Uterus (tissue), 4 donors: Measurements from ENCODE around the gene AFP. TPM values are rescaled to one million over a fixed set of nuclear protein-coding genes. Genes with fewer than 3 reads are reported as not detected.

Experiments used
- DNase-seq, 2 donors: peaks; one replicate each; pipeline ENCODE4 v3.0.0-alpha.2; 2019 to 2020
- H3K27ac ChIP-seq, 2 donors: fragments of 200-600 bp; sonication (generic); 1 replicate in 1 of 2; 2 replicates in 1 of 2; pipeline ENCODE4 v1.5.1; 2016 to 2018
- H3K27me3 ChIP-seq, 2 donors: fragments of 200-600 bp; sonication (generic); one replicate each; pipeline ENCODE4 v1.5.1; 2018 to 2019; ENCODE audit warnings: control low read depth in 1 of 2
- H3K36me3 ChIP-seq, 2 donors: fragments of 200-600 bp; sonication (generic); one replicate each; pipeline ENCODE4 v1.5.1; 2019; ENCODE audit warnings: control low read depth in 1 of 2
- H3K4me1 ChIP-seq, 2 donors: fragments of 200-600 bp; sonication (generic); one replicate each; pipeline ENCODE4 v1.5.1; 2018 to 2019; ENCODE audit warnings: control low read depth in 1 of 2
- H3K4me3 ChIP-seq, 2 donors: fragments of 200-600 bp; sonication (generic); 1 replicate in 1 of 2; 2 replicates in 1 of 2; pipeline ENCODE4 v1.5.1; 2018 to 2019; ENCODE audit warnings: mild to moderate bottlenecking in 1 of 2
- H3K9me3 ChIP-seq, 2 donors: fragments of 200-600 bp; sonication (generic); one replicate each; pipeline ENCODE4 v1.5.1; 2019; ENCODE audit warnings: control low read depth in 1 of 2
- POLR2A ChIP-seq, 2 donors: fragments of 450-650 bp; IDR thresholded peaks; one replicate each; pipeline ENCODE4 v1.6.1; 2016; ENCODE audit warnings: antibody characterized with exemption in 2 of 2, mild to moderate bottlenecking in 1 of 2, moderate library complexity in 1 of 2
- intact Hi-C: fragments of 100-400 bp; cut with DNase I; formaldehyde crosslinking; loops from one replicate; pipeline ENCODE4 v1.15.1; 2023; ENCODE audit warnings: low total_unique reads
- total RNA-seq, 4 donors: library from RNA; depleted of rRNA in 3 of 4; stranded (reverse); fragments of >200 nt in 3 of 4; gene quantifications; one replicate each; pipeline versions ENCODE4 v1.1.0 to v1.2.4, GENCODE V29; 2014 to 2023
- TF ChIP-seq, protein P1 (sequence below), 4 experiments: fragments of 200-600 bp in 2 of 4; fragments of 450-650 bp in 2 of 4; sonication (generic) in 2 of 4; IDR thresholded peaks; one replicate each; pipeline ENCODE4 v1.5.1; 2016 to 2019; ENCODE audit warnings: antibody characterized with exemption in 4 of 4, mild to moderate bottlenecking in 2 of 4, moderate library complexity in 1 of 4
- donor health status: DM: yes; HTN: yes; CAD: no.

AFP gene
- total RNA-seq, 4 donors from 2014 or later: not detected

DNA sequence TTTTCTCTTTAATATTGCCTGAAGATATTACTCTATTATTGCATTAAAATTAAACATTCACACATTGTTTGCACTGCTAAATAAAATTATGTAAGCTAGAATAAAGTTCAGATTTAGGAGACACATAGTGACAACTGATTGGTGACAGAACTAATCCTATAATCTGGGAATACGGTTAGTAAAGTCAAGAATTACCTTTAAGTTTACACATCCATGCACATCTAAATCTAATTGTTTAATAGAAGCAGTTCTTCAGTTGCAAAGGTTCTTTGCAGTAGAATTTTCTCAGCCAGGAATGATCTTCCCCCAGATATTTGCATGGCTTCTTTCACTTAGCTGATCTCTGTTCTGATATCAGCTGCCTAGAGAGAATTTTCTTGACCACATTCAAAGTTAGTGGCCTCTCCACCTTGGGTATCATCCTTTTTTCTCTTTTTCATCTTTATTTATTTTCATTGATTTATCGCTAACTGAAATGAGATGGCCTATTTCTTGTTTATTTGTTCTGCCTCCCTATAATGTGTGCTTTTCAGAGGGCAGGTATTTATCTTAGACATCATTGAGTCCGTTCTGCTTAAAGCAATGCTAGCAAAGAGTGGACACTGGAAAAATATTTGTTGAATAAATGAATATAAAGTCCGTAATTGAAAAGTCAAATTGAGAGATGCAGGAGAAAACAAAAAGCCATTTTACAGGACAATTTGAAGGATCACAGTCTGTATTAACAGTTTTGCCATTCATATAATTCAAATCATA, 12.6 kb downstream of the AFP start:
- Histone ChIP-seq H3K4me1 (no peaks in the 10 kb centered on the region), H3K9me3 (no peaks in the 10 kb centered on the region), H3K27ac (no peak overlapping the region), H3K4me3 (no peak overlapping the region), H3K36me3 (no peaks in the 10 kb centered on the region), H3K27me3 (no peaks in the 10 kb centered on the region)
- DNase-seq: no peak
- intact Hi-C loops: no loop called here
- TF ChIP-seq, protein P1, sequence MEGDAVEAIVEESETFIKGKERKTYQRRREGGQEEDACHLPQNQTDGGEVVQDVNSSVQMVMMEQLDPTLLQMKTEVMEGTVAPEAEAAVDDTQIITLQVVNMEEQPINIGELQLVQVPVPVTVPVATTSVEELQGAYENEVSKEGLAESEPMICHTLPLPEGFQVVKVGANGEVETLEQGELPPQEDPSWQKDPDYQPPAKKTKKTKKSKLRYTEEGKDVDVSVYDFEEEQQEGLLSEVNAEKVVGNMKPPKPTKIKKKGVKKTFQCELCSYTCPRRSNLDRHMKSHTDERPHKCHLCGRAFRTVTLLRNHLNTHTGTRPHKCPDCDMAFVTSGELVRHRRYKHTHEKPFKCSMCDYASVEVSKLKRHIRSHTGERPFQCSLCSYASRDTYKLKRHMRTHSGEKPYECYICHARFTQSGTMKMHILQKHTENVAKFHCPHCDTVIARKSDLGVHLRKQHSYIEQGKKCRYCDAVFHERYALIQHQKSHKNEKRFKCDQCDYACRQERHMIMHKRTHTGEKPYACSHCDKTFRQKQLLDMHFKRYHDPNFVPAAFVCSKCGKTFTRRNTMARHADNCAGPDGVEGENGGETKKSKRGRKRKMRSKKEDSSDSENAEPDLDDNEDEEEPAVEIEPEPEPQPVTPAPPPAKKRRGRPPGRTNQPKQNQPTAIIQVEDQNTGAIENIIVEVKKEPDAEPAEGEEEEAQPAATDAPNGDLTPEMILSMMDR (IDR thresholded peaks at IDR 0.05): no peak
- no peak for TF ChIP-seq POLR2A (IDR thresholded peaks at IDR 0.05)

DNA sequence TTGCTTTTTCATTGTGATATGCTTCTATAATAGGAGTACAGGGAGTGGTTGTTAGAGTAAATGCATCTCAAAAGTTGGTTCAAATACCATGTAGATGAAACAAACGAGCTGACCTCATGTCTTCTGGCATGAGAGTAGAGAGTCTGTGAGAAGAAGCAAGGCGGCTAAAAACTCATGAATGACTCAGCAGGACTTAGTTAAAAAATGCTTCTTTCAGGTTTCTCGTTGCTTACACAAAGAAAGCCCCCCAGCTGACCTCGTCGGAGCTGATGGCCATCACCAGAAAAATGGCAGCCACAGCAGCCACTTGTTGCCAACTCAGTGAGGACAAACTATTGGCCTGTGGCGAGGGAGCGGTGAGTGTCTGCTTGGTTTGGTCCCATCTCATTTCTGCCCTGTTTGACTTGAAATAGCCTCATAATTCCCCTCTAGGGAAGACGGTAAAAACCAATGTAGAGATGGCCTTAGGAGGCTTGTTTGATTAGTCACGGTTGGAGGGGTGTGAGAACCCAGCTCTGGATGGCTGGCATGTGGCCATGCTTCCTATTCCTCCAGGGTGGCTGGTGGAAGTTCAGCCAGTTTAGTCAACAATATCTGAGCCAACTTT, 14.5 kb downstream of the AFP start:
- intact Hi-C loops: no loop called here

DNA sequence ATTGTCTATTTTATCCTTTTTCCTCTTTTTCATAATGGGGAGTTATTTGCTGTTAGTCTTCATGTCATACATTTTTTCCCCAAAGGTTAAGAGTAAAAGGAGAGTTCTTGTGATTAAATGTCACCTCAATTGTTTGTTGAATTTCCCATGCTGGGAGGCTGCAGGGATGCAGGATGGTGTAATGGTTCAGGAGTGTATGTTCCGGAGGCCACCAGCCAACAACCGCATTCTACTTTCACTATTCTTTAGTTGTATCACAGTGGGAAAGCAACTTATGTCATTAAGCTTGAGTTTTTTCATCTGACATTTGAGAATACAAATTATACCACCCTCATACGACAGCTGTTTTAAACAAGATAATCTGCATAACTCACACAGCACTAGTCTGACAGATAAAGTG, 15.4 kb downstream of the AFP start:
- no peaks in the 10 kb centered on the region for H3K36me3 ChIP-seq
- no peaks in the 10 kb centered on the region for H3K4me1 ChIP-seq
- no peak overlapping the region for H3K4me3 ChIP-seq
- TF ChIP-seq, protein P1 (IDR thresholded peaks at IDR 0.05): no peak
- no peak for TF ChIP-seq POLR2A (IDR thresholded peaks at IDR 0.05)
- H3K9me3 ChIP-seq: no peaks in the 10 kb centered on the region
- intact Hi-C loops: no loop called here
- H3K27me3 ChIP-seq: no peaks in the 10 kb centered on the region
- H3K27ac ChIP-seq: no peak overlapping the region
- DNase-seq: no peak

More for the DNA sequence above, 14.5 kb downstream of the AFP start:
- no peaks in the 10 kb centered on the region for H3K27me3 ChIP-seq
- H3K36me3 ChIP-seq: no peaks in the 10 kb centered on the region
- no peak overlapping the region for H3K4me3 ChIP-seq
- TF ChIP-seq POLR2A (IDR thresholded peaks at IDR 0.05): no peak
- no peak overlapping the region for H3K27ac ChIP-seq
- DNase-seq: no peak
- no peaks in the 10 kb centered on the region for H3K4me1 ChIP-seq
- H3K9me3 ChIP-seq: no peaks in the 10 kb centered on the region

DNA sequence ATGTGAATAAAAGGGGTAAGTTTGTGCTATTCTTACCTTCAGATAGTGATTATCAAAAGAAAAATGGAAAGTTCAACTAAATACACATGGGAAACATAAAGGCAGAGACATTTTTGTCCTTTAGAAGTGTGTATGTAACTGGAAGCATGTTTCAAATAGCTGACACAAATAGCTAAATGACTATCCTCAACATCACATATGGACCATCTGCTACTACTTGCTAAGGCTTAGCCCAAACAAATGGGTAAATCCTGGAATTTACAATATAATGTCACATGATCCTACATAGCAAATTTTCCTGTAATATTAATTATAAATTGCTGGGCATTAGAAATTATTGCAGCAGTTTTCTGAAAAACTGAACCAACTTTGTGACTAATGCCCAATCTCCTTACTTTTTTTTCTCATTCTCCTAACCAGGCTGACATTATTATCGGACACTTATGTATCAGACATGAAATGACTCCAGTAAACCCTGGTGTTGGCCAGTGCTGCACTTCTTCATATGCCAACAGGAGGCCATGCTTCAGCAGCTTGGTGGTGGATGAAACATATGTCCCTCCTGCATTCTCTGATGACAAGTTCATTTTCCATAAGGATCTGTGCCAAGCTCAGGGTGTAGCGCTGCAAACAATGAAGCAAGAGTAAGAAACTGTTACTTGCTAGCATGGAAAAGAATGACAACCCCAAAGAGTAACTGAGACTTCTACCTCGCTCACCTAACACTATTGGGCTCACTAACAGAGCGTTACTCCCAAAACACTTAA, 16.1 kb downstream of the AFP start:
- H3K9me3 ChIP-seq: no peaks in the 10 kb centered on the region
- H3K36me3 ChIP-seq: no peaks in the 10 kb centered on the region
- no peak for DNase-seq
- no peaks in the 10 kb centered on the region for H3K27me3 ChIP-seq
- no peak overlapping the region for H3K27ac ChIP-seq
- intact Hi-C loops: no loop called here
- no peaks in the 10 kb centered on the region for H3K4me1 ChIP-seq
- no peak overlapping the region for H3K4me3 ChIP-seq
- no peak for TF ChIP-seq POLR2A (IDR thresholded peaks at IDR 0.05)
- TF ChIP-seq, protein P1 (IDR thresholded peaks at IDR 0.05): no peak

DNA sequence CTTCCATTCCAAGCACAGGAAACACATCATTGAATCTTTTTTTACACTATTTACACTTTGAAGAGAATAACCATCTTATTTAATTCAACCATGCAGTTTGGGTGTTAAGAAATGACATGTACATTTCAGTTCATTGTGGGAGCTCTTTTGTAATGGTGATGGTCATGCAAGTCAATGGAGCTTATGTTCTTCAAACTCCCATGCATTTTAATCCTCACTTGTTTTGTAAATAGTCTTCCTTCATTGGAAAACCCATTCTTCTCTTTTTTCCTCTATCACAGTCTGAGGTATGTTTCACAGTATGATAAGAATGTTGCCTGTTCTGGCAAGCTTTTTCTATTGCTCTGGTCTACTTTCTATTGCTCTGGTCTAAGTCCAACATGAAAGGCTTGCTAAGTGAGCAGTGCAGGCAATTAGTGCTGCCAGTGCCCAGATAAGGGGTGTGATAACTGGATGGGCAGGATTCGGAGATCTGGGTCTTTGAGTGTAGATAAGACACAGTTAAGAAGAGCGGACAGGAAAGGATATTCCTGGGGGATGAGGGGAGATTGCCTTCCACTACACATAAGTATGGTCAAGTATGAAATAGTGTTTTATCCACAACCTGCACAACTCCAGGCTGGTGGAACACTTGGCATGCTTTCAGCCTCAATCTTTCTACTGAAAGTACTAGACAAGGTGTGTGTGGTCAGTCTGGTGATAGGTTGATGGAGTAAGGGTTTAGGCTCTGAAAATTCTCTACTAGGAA, 17.1 kb downstream of the AFP start:
- Histone ChIP-seq H3K27me3 (no peaks in the 10 kb centered on the region), H3K4me3 (no peak overlapping the region), H3K36me3 (no peaks in the 10 kb centered on the region), H3K9me3 (no peaks in the 10 kb centered on the region), H3K4me1 (no peaks in the 10 kb centered on the region), H3K27ac (no peak overlapping the region)
- intact Hi-C loops: no loop called here
- DNase-seq: no peak
- TF ChIP-seq POLR2A (IDR thresholded peaks at IDR 0.05): no peak
- TF ChIP-seq, protein P1 (IDR thresholded peaks at IDR 0.05): no peak
